CD1c-positive myeloid dendritic cell (primary cell): ENCODE results near the gene CNOT6.
A peak's percentile ranks its signal among the peaks of the same experiment; 100 is the strongest.

Experiments used
- DNase-seq: peaks from one replicate; pipeline ENCODE4 v3.0.0-alpha.2; 2016; ENCODE audit errors: extremely low spot score

The CNOT6 gene

GRCh38 chr5:180599981-180600553, 105.9 kb downstream of the CNOT6 start:
- no peak for DNase-seq

GRCh38 chr5:180600554-180601041, 106.4 kb downstream of the CNOT6 start:
- DNase-seq, result no peak

GRCh38 chr5:180601591-180602480, 107.7 kb downstream of the CNOT6 start:
- no peak for DNase-seq

DNA sequence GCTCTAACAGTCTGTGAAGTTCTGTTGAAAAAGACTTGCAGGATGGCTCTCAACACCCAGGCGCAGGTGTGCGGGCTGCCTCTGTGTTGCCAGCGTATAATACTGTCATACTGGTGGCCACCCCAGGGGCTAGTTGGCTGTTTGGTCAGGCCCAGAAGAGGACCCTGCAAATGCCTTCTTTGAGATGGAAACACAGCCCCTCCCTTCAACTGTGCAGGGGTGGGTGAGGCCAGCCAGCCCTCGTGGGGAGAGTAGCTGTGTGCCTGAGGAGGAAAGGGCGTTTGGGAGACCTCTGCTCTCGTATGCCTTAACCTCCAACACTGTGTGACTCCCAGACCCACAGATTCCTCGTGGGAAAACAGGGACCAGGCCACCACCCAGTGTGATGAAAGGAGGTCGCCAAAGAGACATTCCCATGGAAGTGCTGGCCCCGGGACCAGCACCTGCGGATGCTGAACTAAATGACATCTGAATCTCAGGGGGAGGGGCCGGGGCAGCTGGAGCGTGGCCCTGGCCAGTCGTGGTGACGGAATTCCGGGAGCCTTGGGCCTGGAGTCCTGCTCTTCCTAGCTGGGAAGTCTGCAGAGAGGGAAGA, 108.4 kb downstream of the CNOT6 start:
- no peak for DNase-seq

DNA sequence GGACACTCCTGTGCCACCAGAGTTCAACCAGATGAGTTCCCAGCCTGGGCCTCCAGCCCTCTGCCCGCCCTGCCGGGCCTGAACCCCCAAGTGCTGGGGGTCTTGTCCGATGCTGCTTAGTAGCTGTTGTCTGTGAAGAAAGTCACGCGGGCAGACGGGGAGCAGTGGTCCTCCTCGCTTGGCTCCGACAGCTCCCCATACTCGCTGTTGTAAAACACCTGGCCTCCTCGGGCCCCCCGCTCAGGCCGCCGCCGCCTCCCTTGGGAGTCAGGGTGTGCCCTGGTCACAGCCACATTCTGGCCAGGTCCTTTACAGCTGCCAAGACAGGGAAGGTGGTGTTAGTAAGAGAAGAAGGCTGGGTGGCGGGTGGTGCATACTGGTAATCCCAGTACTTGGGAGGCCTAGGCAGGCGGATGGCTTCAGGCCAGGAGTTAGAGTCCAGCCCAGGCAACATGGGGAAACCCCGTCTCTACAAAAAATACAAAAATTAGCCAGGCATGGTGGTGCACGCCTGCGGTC, 109.0 kb downstream of the CNOT6 start:
- no peak for DNase-seq

- DNase-seq, result no peak
Observed at GRCh38 chr5:180604271-180604670, 110.1 kb downstream of the CNOT6 start.

- peak; percentile 38 for DNase-seq
Observed at GRCh38 chr5:180605554-180606214, 111.5 kb downstream of the CNOT6 start.

DNA sequence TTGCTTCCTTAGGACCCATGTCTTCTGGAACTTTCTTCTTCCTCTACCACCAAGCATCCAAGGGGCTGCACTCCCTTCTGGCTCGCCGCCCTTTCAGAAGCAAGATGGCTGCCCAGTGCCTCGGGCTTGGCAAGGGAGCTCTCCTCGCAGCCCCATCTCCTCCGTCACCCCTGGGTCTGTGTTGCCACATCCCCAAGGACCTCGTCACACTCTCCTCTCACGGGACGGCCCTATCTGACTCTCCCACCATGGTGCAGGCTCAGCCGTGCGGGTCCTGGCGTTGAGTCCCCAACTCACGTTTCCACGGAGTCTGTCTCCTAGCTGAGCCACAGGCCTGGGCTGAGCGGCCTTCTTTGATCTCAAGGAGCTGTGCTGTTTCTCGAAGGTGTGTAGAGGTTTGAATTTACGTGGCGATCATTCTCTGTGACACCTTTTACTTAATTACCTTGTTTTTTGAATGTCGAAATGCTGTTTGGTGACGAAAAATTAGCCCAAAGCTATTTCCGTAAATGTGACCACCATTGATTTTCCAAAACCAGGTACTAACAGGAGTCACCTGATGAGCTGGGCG, 112.1 kb downstream of the CNOT6 start:
- DNase-seq, result no peak

GRCh38 chr5:180607861-180608571, 113.8 kb downstream of the CNOT6 start:
- no peak for DNase-seq

GRCh38 chr5:180608572-180609310, 114.6 kb downstream of the CNOT6 start:
- DNase-seq, result no peak

- no peak for DNase-seq
Observed at GRCh38 chr5:180609386-180609785, 115.2 kb downstream of the CNOT6 start.

- DNase-seq, result no peak
Observed at GRCh38 chr5:180609817-180610550, 115.8 kb downstream of the CNOT6 start.

GRCh38 chr5:180611140-180611850, 117.1 kb downstream of the CNOT6 start:
- no peak for DNase-seq

DNA sequence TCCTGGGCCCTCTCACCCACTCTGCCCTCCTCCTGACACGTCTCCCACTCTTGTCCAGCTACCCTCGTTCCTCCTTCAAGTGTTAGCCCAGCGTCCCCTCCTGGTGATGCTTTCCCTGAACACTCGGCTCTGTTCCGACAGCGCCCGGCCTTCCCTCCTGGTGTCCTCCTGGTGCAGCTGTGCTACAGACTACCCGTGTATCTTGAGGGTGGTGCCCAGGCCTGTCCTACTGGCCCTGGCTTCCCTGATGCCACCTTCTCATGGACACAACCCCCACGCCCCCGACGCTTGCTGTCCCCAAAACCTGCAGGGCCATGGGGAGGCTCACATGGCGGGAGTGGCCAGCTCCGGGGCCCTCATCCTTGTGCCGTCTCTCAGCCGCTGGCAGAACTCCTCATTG, 118.5 kb downstream of the CNOT6 start:
- no peak for DNase-seq

DNA sequence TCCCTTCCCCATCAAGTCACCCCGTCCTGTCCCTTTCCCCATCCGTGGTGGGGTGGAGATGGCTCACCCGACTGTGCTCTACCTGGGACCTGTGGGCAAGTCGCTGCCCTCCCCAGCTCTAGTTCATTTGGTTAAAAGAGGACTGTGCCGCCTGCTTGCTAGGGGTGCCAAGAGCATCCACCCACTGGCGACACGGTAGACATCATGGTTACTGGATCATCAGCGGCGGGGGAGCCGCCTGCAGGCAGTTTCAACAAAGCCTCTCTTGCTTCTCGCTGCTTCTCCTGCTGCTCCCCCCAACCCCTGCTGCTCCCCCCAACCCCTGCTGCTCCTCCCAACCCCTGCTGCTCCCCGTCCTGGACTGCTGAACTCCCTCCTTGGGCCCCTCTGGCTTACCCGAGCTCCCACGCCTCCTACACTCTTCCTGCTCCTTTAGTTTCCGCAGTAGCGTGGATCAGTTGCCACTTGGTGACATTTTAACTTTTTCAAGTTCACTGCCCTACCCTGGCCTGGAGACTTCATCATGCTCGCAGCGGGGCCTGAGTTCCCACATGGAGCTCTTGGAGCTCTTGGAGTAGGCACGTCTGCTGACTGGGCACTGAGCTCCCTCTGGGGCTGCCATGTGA, 119.1 kb downstream of the CNOT6 start:
- no peak for DNase-seq

DNA sequence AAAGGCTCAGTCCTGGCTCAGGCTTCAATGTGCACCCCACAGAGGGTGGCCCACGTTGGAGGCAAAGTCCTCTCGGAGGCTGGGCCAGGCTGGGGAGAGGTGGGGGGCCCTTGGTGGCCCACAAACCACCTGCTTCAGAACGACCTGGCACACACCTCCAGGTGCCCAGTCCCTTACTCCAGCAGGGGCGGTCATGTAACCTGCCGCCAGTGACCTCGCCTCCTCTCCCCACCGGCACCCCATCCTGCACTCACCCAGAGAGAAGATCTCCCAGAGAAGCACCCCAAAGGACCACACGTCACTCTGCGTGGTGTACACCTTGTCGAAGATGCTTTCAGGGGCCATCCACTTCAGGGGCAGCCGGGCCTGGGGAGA, 119.6 kb downstream of the CNOT6 start:
- no peak for DNase-seq

DNA sequence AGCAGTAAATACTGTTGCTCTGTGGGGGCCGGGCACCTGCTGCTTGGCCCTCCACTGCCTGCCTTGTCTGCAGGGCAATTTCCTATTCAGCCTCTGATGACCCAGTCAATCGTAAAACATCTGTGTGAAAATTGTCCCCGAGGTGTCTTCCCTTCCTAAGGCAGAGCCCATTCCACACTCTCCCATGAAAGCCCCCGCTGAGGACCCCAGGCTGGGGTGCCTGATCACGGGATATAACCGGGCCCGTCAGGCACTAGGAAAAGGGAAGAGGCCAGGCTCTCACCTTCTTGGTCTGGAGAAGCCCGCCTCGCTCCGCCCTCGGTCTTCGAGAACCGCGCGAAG, 124.3 kb downstream of the CNOT6 start:
- no peak for DNase-seq

DNA sequence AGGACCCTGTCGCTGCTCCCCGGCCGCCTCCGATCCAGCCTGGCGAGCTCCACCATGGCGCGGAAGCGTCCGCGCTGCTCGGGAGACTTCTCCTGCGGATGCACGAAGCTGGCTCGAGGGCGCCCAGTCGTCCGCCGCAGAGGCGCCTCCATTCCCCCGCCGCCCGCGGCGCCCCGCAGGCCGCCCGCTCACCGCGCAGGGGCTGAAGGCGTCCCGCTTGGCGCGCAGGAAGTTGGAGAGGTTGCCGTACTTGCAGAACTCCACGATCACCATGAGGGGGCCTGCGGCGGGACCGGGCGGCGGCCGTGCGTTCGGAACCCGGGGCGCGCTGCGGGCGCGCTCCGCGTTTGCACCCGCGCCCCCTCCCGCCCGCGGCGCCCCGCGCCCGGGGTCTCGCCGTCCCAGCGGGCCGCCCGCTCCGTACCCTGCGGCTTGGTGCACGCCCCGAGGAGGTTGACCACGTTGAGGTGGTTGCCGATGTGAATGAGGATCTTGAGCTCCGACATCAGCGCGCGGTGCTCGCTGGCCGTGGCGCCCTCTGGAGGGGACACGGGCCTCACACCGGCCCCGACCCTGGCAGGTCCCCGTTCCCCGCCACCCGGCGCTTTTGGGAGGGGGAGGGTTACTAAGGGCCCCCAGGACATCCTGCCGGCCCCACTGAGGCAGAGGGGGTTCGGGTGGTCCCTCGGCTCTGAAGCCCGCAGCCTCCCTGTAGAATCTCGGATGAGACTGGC, 124.8 kb downstream of the CNOT6 start:
- DNase-seq, result peak; percentile 6
